HCT116 (cell line): ENCODE data around the gene SECTM1. TPM values are rescaled to one million over a fixed set of nuclear protein-coding genes. Genes with fewer than 3 reads are reported as not detected.

ENCODE experiments used
- ATAC-seq: fragments of 200-7000 bp; cut with Tn5 transposase; 2 replicates; pipeline ENCODE4 v1.9.1; 2020; ENCODE audit warnings: mild to moderate bottlenecking, moderate library complexity
- BruUV-seq: library from RNA; stranded (reverse); fragments of 400-500 nt; replicated peaks from 2 replicates; lab custom pipeline; 2021; lab: Mats Ljungman, UMichigan
- CTCF ChIA-PET: fragments of 300-600 bp; sonication (Branson Sonifier 250); formaldehyde crosslinking; loops from one replicate; lab custom pipeline; 2021; ENCODE audit warnings: antibody characterized with exemption; lab: Charles Lee
- POLR2A ChIA-PET: fragments of 300-600, 350-600 bp; sonication (Branson Sonifier 250); formaldehyde crosslinking; loops from one replicate; lab custom pipeline; 2021; ENCODE audit warnings: antibody characterized with exemption; lab: Charles Lee
- RAD21 ChIA-PET, 2 experiments: fragments of 300-600 bp; sonication (Branson Sonifier 250); formaldehyde crosslinking; loops; one replicate each; lab custom pipeline; 2023; ENCODE audit warnings: low total read pairs in 2 of 2; ENCODE audit not compliant: uncharacterized antibody in 2 of 2, unreplicated experiment in 2 of 2, low non-redundant PET in 1 of 2; lab: Charles Lee
- DNase-seq: peaks from one replicate; pipeline ENCODE4 v3.0.0-alpha.2; 2010; ENCODE audit warnings: low read depth, low spot score
- H2AFZ ChIP-seq: fragments of 200-600 bp; shearing (Covaris generic), sonication (generic); 2 replicates; pipeline ENCODE4 v1.6.1; 2017; ENCODE audit warnings: low read depth, mixed run types, mixed read lengths, antibody characterized with exemption, low read length; ENCODE audit not compliant: poor library complexity, severe bottlenecking
- H3K27ac ChIP-seq: 2 replicates; pipeline ENCODE4 v1.5.1; 2012; ENCODE audit warnings: low read depth, low read length
- H3K27me3 ChIP-seq: fragments of 200-600 bp; sonication (generic); 2 replicates; pipeline ENCODE4 v1.6.1; 2016; ENCODE audit warnings: mixed run types, low read length, mixed read lengths; ENCODE audit not compliant: insufficient read depth
- H3K36me3 ChIP-seq, 2 experiments: fragments of 200-500 bp in 1 of 2; fragments of 200-600 bp in 1 of 2; sonication (Bioruptor generic) in 1 of 2; sonication (generic) in 1 of 2; 2 replicates each; pipeline versions ENCODE4 v1.5.1 to v1.6.1; 2014 to 2016; ENCODE audit warnings: low read length in 2 of 2, inconsistent platforms in 1 of 2, mixed read lengths in 1 of 2, mixed run types in 1 of 2; ENCODE audit not compliant: insufficient read depth in 2 of 2, control insufficient read depth in 1 of 2
- H3K4me1 ChIP-seq, 2 experiments: fragments of 200-600 bp in 1 of 2; sonication (generic) in 1 of 2; 2 replicates each; pipeline versions ENCODE4 v1.5.1 to v1.6.1; 2012 to 2017; ENCODE audit warnings: low read length in 2 of 2, inconsistent platforms in 1 of 2, mild to moderate bottlenecking in 1 of 2, mixed read lengths in 1 of 2, mixed run types in 1 of 2, moderate library complexity in 1 of 2; ENCODE audit not compliant: insufficient read depth in 2 of 2, control insufficient read depth in 1 of 2
- H3K4me2 ChIP-seq: fragments of 200-600 bp; sonication (generic); 2 replicates; pipeline ENCODE4 v1.6.1; 2017; ENCODE audit warnings: mixed run types, low read length, mixed read lengths
- H3K4me3 ChIP-seq, 2 experiments: fragments of 200-600 bp in 1 of 2; sonication (generic) in 1 of 2; replicated peaks in 1 of 2; 2 replicates each; pipeline ENCODE4 v1.5.1; 2011 to 2016; ENCODE audit warnings: low read length in 2 of 2, control low read depth in 1 of 2, low read depth in 1 of 2, mild to moderate bottlenecking in 1 of 2, mixed read lengths in 1 of 2, mixed run types in 1 of 2
- H3K79me2 ChIP-seq: fragments of 200-600 bp; sonication (generic); 2 replicates; pipeline ENCODE4 v1.6.1; 2017; ENCODE audit warnings: mild to moderate bottlenecking, mixed run types, low read length, moderate library complexity, mixed read lengths; ENCODE audit not compliant: insufficient read depth
- H3K9ac ChIP-seq: fragments of 200-600 bp; sonication (generic); 2 replicates; pipeline ENCODE4 v1.6.1; 2016; ENCODE audit warnings: low read length, mixed read lengths
- H3K9me2 ChIP-seq: fragments of 200-600 bp; sonication (generic), shearing (Covaris generic); 2 replicates; pipeline ENCODE4 v1.6.1; 2017; ENCODE audit warnings: mixed run types, mild to moderate bottlenecking, moderate library complexity; ENCODE audit not compliant: insufficient read depth
- H3K9me3 ChIP-seq, 2 experiments: fragments of 200-500 bp in 1 of 2; fragments of 200-600 bp in 1 of 2; sonication (Bioruptor generic) in 1 of 2; sonication (generic) in 1 of 2; 2 replicates each; pipeline ENCODE4 v1.6.1; 2014 to 2017; ENCODE audit warnings: low read length in 2 of 2, mixed read lengths in 2 of 2, inconsistent platforms in 1 of 2, low read depth in 1 of 2, mild to moderate bottlenecking in 1 of 2, mixed run types in 1 of 2, moderate library complexity in 1 of 2; ENCODE audit not compliant: control insufficient read depth in 1 of 2, insufficient read depth in 1 of 2
- H4K20me1 ChIP-seq: fragments of 200-600 bp; sonication (generic), shearing (Covaris generic); 2 replicates; pipeline ENCODE4 v1.6.1; 2017; ENCODE audit warnings: mixed run types, mild to moderate bottlenecking, moderate library complexity; ENCODE audit not compliant: insufficient read depth
- EZH2phosphoT487 ChIP-seq: fragments of 200-600 bp; IDR thresholded peaks from 2 replicates; pipeline ENCODE4 v1.6.1; 2018; ENCODE audit warnings: antibody characterized with exemption, borderline replicate concordance
- TCF7L2 ChIP-seq: IDR thresholded peaks from 2 replicates; pipeline ENCODE4 v1.7.0; 2011; ENCODE audit warnings: borderline replicate concordance, inconsistent platforms; ENCODE audit not compliant: insufficient read depth, insufficient read length; ENCODE audit errors: extremely low read depth
- ZNF274 ChIP-seq: fragments of 200-500 bp; sonication (Bioruptor generic); IDR thresholded peaks from 2 replicates; pipeline ENCODE4 v1.6.1; 2014; ENCODE audit warnings: mild to moderate bottlenecking, low read depth, low read length, inconsistent platforms
- intact Hi-C: fragments of 100-400 bp; cut with micrococcal nuclease; formaldehyde crosslinking; loops from 2 replicates; pipeline ENCODE4 v1.10.0; 2022
- total RNA-seq: library from RNA; stranded (reverse); gene quantifications from one replicate; pipeline ENCODE4 v1.2.1, GENCODE V29; 2021; ENCODE audit not compliant: unreplicated experiment
- TF ChIP-seq, protein P1 (sequence below): IDR thresholded peaks from 2 replicates; pipeline ENCODE4 v1.6.1; 2011; ENCODE audit warnings: mild to moderate bottlenecking, low read length, moderate library complexity; ENCODE audit not compliant: insufficient replicate concordance; ENCODE audit errors: extremely low read depth
- TF ChIP-seq, protein P2 (sequence below): IDR thresholded peaks from 2 replicates; pipeline ENCODE4 v1.6.1; 2012

SECTM1 gene
- total RNA-seq, 1 experiment from 2014 or later: 6.8 TPM

DNA sequence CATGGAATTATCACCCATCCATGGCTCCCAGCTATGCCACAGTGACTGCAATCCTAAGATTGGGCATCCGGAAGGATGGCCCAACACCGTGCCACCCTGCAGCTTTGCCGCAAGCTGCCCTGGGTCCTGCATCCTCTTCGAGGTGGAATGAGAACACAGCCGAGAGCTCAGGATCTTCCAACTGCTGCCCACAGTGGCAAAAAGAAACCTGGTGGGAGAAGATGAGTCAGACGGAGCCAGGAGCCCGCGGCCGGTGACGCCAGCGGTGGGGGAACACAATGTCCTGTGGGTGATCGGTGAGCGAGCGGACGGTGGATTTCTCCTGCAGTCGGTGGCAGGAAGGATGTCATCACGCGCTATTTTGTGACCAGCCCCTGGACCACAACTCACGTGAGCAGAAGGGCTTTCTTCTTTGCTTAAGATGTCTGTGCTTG lies 36.3 kb downstream of the SECTM1 start:
- Histone ChIP-seq H3K4me2 (peak overlapping the region; percentile 93), H3K9me3 (no peaks in the 10 kb centered on the region), H3K36me3 (no peaks in the 10 kb centered on the region), H3K79me2 (peaks cover under 1% of the 10 kb centered on the region; the same call in 1 of the 2 replicates), H3K9ac (peak overlapping the region; percentile 69), H3K4me1 (peaks cover 35 to 62% of the 10 kb centered on the region in 2 experiments), H3K4me3 (peak overlapping the region; percentile 52 to 62), H4K20me1 (no peaks in the 10 kb centered on the region), H3K27ac (peak overlapping the region; percentile 89), H3K9me2 (no peaks in the 10 kb centered on the region), H2AFZ (peak overlapping the region; percentile 32), H3K27me3 (no peaks in the 10 kb centered on the region)
- TF ChIP-seq, protein P1, sequence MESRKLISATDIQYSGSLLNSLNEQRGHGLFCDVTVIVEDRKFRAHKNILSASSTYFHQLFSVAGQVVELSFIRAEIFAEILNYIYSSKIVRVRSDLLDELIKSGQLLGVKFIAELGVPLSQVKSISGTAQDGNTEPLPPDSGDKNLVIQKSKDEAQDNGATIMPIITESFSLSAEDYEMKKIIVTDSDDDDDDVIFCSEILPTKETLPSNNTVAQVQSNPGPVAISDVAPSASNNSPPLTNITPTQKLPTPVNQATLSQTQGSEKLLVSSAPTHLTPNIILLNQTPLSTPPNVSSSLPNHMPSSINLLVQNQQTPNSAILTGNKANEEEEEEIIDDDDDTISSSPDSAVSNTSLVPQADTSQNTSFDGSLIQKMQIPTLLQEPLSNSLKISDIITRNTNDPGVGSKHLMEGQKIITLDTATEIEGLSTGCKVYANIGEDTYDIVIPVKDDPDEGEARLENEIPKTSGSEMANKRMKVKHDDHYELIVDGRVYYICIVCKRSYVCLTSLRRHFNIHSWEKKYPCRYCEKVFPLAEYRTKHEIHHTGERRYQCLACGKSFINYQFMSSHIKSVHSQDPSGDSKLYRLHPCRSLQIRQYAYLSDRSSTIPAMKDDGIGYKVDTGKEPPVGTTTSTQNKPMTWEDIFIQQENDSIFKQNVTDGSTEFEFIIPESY: peak; percentile 62
- TF ChIP-seq TCF7L2 (peak; percentile 14), EZH2phosphoT487 (no peak), ZNF274 (no peak)
- TF ChIP-seq, protein P2, sequence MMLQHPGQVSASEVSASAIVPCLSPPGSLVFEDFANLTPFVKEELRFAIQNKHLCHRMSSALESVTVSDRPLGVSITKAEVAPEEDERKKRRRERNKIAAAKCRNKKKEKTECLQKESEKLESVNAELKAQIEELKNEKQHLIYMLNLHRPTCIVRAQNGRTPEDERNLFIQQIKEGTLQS: no peak
- POLR2A ChIA-PET: interaction anchor here (0.9 to 2.1 kb wide), 5 partner anchors 9 to 36 kb away, joined by 3 to 10 read pairs (median 4); partner anchors contain the start of genes CD7 and SECTM1
- DNase-seq (no peak), ATAC-seq (peak; percentile 10)
- intact Hi-C loops: loop anchor here (10.0 kb wide), 1 partner anchor 262 kb away; the partner anchor contains the start of genes DCXR and RAC3
- CTCF ChIA-PET: interaction anchor here (1.5 to 1.6 kb wide), 2 partner anchors 33 to 36 kb away, joined by 3 to 4 read pairs; partner anchors contain the start of gene SECTM1
- TSS peak; percentile 63 for BruUV-seq
- RAD21 ChIA-PET: no interaction called here
